ENCODE results near the gene ENTREP3.

- no peak for TF ChIP-seq CTCF (IDR thresholded peaks at IDR 0.05; ENCODE audit: insufficient read depth, low read length)
- no peak for TF ChIP-seq REST (IDR thresholded peaks at IDR 0.05; ENCODE audit: insufficient replicate concordance, low read depth)
- TF ChIP-seq SPI1 (IDR thresholded peaks at IDR 0.05; ENCODE audit: borderline replicate concordance, low read depth), result no peak
These were observed 2.1 kb downstream of the ENTREP3 start for GRCh38 chr1:155253208-155253607.
